Suprapubic skin (tissue), 4 donors: ENCODE data around the gene USP14.
"Not testable (repeated sequence)": the region's sequence is repeated elsewhere in the genome, so short reads cannot be mapped to it uniquely, and the experiment has no call there.

Experiments used
- CTCF ChIP-seq, 2 donors: fragments of 200-600 bp in 1 of 2; fragments of 450-650 bp in 1 of 2; sonication (generic) in 1 of 2; IDR thresholded peaks; one replicate each; pipeline ENCODE4 v1.5.1; 2016 to 2019; ENCODE audit warnings: antibody characterized with exemption in 2 of 2, mild to moderate bottlenecking in 1 of 2, moderate library complexity in 1 of 2
- EP300 ChIP-seq: sonication (generic); formaldehyde crosslinking; IDR thresholded peaks from one replicate; pipeline ENCODE4 v1.6.1; 2017; ENCODE audit warnings: antibody characterized with exemption
- POLR2A ChIP-seq, 2 donors: fragments of 450-650 bp; IDR thresholded peaks; one replicate each; pipeline ENCODE4 v1.6.1; 2017; ENCODE audit warnings: antibody characterized with exemption in 2 of 2, mild to moderate bottlenecking in 2 of 2, moderate library complexity in 2 of 2
- POLR2AphosphoS5 ChIP-seq, 3 donors: sonication (generic); formaldehyde crosslinking; IDR thresholded peaks; one replicate each; pipeline ENCODE4 v1.6.1; 2017; ENCODE audit warnings: antibody characterized with exemption in 3 of 3

GRCh38 chr18:109130-109921 is 49.0 kb upstream of the USP14 start:
- TF ChIP-seq CTCF (IDR thresholded peaks at IDR 0.05); POLR2AphosphoS5 (IDR thresholded peaks at IDR 0.05); POLR2A (IDR thresholded peaks at IDR 0.05); EP300: not testable (repeated sequence)
